Gastroesophageal sphincter (tissue), 4 donors: ENCODE measurements around the gene APLF. TPM values are rescaled to one million over a fixed set of nuclear protein-coding genes. Genes with fewer than 3 reads are reported as not detected.
A peak's percentile ranks its signal among the peaks of the same experiment; 100 is the strongest.
"Not testable (repeated sequence)": the region's sequence is repeated elsewhere in the genome, so short reads cannot be mapped to it uniquely, and the experiment has no call there.

Experiments
- ATAC-seq: fragments of 150-250 bp; one replicate; pipeline ENCODE4 v1.9.1; 2016; ENCODE audit warnings: mild to moderate bottlenecking, moderate library complexity
- H3K27ac ChIP-seq, 4 donors: fragments of 200-600 bp; sonication (generic) in 3 of 4; 1 replicate in 3 of 4; 2 replicates in 1 of 4; pipeline ENCODE4 v1.5.1; 2016 to 2019
- H3K27me3 ChIP-seq: fragments of 200-600 bp; sonication (generic); one replicate; pipeline ENCODE4 v1.5.1; 2019
- H3K36me3 ChIP-seq, 2 donors: fragments of 200-600 bp; sonication (generic); one replicate each; pipeline ENCODE4 v1.5.1; 2019; ENCODE audit warnings: control low read depth in 1 of 2
- H3K4me1 ChIP-seq, 3 donors: fragments of 200-600 bp; sonication (generic); 1 replicate in 2 of 3; 2 replicates in 1 of 3; pipeline ENCODE4 v1.5.1; 2016 to 2019; ENCODE audit warnings: control low read depth in 2 of 3
- H3K4me3 ChIP-seq, 2 donors: fragments of 200-600 bp; sonication (generic); one replicate each; pipeline ENCODE4 v1.5.1; 2019; ENCODE audit warnings: mild to moderate bottlenecking in 1 of 2, moderate library complexity in 1 of 2
- H3K9me3 ChIP-seq, 3 donors: fragments of 200-600 bp; sonication (generic); one replicate each; pipeline ENCODE4 v1.5.1; 2017 to 2019; ENCODE audit warnings: control low read depth in 2 of 3
- EP300 ChIP-seq: sonication (generic); formaldehyde crosslinking; IDR thresholded peaks from one replicate; pipeline ENCODE4 v1.6.1; 2017; ENCODE audit warnings: antibody characterized with exemption, mild to moderate bottlenecking
- POLR2A ChIP-seq, 2 donors: fragments of 450-650 bp; IDR thresholded peaks; one replicate each; pipeline ENCODE4 v1.6.1; 2017; ENCODE audit warnings: antibody characterized with exemption in 2 of 2, mild to moderate bottlenecking in 2 of 2, moderate library complexity in 1 of 2
- POLR2AphosphoS5 ChIP-seq: sonication (generic); formaldehyde crosslinking; IDR thresholded peaks from one replicate; pipeline ENCODE4 v1.6.1; 2017; ENCODE audit warnings: antibody characterized with exemption
- WGBS, 2 donors: methylation state at CpG; one replicate each; pipeline ENCODE4 v1.1.5; 2018; ENCODE audit warnings: low coverage in 1 of 2; 5-methylcytosine and 5-hydroxymethylcytosine counted together
- total RNA-seq, 4 donors: library from RNA; depleted of rRNA; stranded (reverse); fragments of >200 nt; gene quantifications; one replicate each; pipeline ENCODE4 v1.1.0, GENCODE V29; 2016
- TF ChIP-seq, protein P1 (sequence below), 4 experiments: fragments of 200-600 bp in 2 of 4; fragments of 450-650 bp in 2 of 4; sonication (generic) in 1 of 4; IDR thresholded peaks; one replicate each; pipeline ENCODE4 v1.5.1; 2017 to 2019; ENCODE audit warnings: antibody characterized with exemption in 4 of 4, mild to moderate bottlenecking in 2 of 4, moderate library complexity in 2 of 4

APLF gene
- total RNA-seq, 4 donors from 2014 or later: 5.5 to 12.0 (median 10.4) TPM

- Histone ChIP-seq H3K27me3 (no peaks in the 10 kb centered on the region), H3K36me3 (peaks cover 0 to 14% of the 10 kb centered on the region in 2 donors), H3K9me3 (no peaks in the 10 kb centered on the region), H3K27ac (no peak overlapping the region), H3K4me1 (no peaks in the 10 kb centered on the region), H3K4me3 (no peak overlapping the region)
- 31 to 57% methylated on average over 1 of the region's 1 CpG for WGBS, 2 donors
- no peak for ATAC-seq
- TF ChIP-seq EP300 (no peak), POLR2AphosphoS5 (no peak)
Observed at GRCh38 chr2:68590702-68591101, 123.3 kb downstream of the APLF start.

GRCh38 chr2:68591225-68591624 is 123.8 kb downstream of the APLF start:
- H3K4me3 ChIP-seq: no peak overlapping the region
- H3K4me1 ChIP-seq: no peaks in the 10 kb centered on the region
- no peak for ATAC-seq
- WGBS, 2 donors: 89 to 100% methylated on average over 3 to 4 of the region's 4 CpGs
- TF ChIP-seq, protein P1, sequence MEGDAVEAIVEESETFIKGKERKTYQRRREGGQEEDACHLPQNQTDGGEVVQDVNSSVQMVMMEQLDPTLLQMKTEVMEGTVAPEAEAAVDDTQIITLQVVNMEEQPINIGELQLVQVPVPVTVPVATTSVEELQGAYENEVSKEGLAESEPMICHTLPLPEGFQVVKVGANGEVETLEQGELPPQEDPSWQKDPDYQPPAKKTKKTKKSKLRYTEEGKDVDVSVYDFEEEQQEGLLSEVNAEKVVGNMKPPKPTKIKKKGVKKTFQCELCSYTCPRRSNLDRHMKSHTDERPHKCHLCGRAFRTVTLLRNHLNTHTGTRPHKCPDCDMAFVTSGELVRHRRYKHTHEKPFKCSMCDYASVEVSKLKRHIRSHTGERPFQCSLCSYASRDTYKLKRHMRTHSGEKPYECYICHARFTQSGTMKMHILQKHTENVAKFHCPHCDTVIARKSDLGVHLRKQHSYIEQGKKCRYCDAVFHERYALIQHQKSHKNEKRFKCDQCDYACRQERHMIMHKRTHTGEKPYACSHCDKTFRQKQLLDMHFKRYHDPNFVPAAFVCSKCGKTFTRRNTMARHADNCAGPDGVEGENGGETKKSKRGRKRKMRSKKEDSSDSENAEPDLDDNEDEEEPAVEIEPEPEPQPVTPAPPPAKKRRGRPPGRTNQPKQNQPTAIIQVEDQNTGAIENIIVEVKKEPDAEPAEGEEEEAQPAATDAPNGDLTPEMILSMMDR (IDR thresholded peaks at IDR 0.05): no peak
- TF ChIP-seq POLR2AphosphoS5 (no peak), EP300 (no peak), POLR2A (IDR thresholded peaks at IDR 0.05) (no peak)
- H3K27ac ChIP-seq: no peak overlapping the region
- no peaks in the 10 kb centered on the region for H3K27me3 ChIP-seq
- no peaks in the 10 kb centered on the region for H3K9me3 ChIP-seq
- peaks cover 0 to 14% of the 10 kb centered on the region in 2 donors for H3K36me3 ChIP-seq

- Histone ChIP-seq H3K4me1 (no peaks in the 10 kb centered on the region), H3K36me3 (peaks cover 0 to under 1% of the 10 kb centered on the region in 2 donors), H3K9me3 (peaks cover 0 to 5% (median 0%) of the 10 kb centered on the region in 3 donors), H3K27ac (no peak overlapping the region), H3K27me3 (no peaks in the 10 kb centered on the region), H3K4me3 (no peak overlapping the region)
- ATAC-seq: no peak
- 84 to 88% methylated on average over 1 of the region's 1 CpG for WGBS, 2 donors
- TF ChIP-seq POLR2A (IDR thresholded peaks at IDR 0.05) (no peak), EP300 (no peak), POLR2AphosphoS5 (no peak)
Observed at GRCh38 chr2:68594041-68594440, 126.7 kb downstream of the APLF start.

- H3K36me3 ChIP-seq: no peaks in the 10 kb centered on the region
- TF ChIP-seq, protein P1 (IDR thresholded peaks at IDR 0.05): peak in 3 of 4 experiments; percentile 27 to 56 (median 31)
- TF ChIP-seq EP300 (no peak), POLR2A (IDR thresholded peaks at IDR 0.05) (no peak), POLR2AphosphoS5 (no peak)
- no peak for ATAC-seq
- H3K27me3 ChIP-seq: no peaks in the 10 kb centered on the region
- WGBS, 2 donors: 35 to 36% methylated on average over 5 of the region's 5 CpGs
- H3K27ac ChIP-seq: no peak overlapping the region
- no peaks in the 10 kb centered on the region for H3K4me1 ChIP-seq
- no peak overlapping the region for H3K4me3 ChIP-seq
- peaks cover 0 to 6% (median 0%) of the 10 kb centered on the region in 3 donors for H3K9me3 ChIP-seq
Observed at GRCh38 chr2:68594674-68595492, 127.5 kb downstream of the APLF start.

GRCh38 chr2:68595493-68595785 is 128.1 kb downstream of the APLF start:
- not testable (repeated sequence) for H3K4me1 ChIP-seq, H3K36me3 ChIP-seq, H3K27me3 ChIP-seq, ATAC-seq, H3K27ac ChIP-seq, H3K4me3 ChIP-seq
- H3K9me3 ChIP-seq: peaks cover 0 to 12% (median 0%) of the 10 kb centered on the region in 3 donors
- WGBS, 2 donors: 80% methylated on average over 2 of the region's 2 CpGs; no CpG with 5 or more reads in 1 of the 2 donors

GRCh38 chr2:68600495-68600894 is 133.1 kb downstream of the APLF start:
- 95 to 100% methylated on average over 2 of the region's 3 CpGs for WGBS, 2 donors

DNA sequence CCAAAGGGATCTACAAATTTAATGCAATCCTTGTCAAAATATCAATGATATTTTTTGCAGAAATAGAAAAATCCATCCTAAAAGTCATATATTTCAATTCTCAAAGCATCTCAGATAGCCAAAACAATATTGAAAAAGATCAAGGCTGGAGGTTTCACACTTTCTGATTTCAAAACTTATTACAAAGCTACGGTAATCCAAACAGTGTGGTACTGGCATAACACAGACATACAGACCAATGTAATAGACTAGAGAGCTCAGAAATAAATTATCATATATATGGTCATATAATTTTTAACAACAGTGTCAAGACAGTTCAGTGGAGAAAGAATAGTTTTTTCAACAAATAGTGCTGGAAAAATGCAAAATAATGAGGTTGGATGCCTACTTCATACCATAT is 135.7 kb downstream of the APLF start:
- WGBS, 2 donors: 80 to 100% methylated on average over 1 of the region's 1 CpG
- Histone ChIP-seq H3K27ac (no peak overlapping the region), H3K36me3 (no peaks in the 10 kb centered on the region), H3K9me3 (peaks cover 0 to 42% (median 3%) of the 10 kb centered on the region in 3 donors), H3K27me3 (no peaks in the 10 kb centered on the region), H3K4me3 (no peak overlapping the region), H3K4me1 (no peaks in the 10 kb centered on the region)
- ATAC-seq: no peak
- TF ChIP-seq POLR2AphosphoS5: no peak
- no peak for TF ChIP-seq EP300
- no peak for TF ChIP-seq POLR2A (IDR thresholded peaks at IDR 0.05)
- TF ChIP-seq, protein P1 (IDR thresholded peaks at IDR 0.05): no peak

More at GRCh38 chr2:68600495-68600894, 133.1 kb downstream of the APLF start:
- not testable (repeated sequence) for H3K36me3 ChIP-seq, ATAC-seq, H3K4me3 ChIP-seq, H3K4me1 ChIP-seq, H3K27me3 ChIP-seq, H3K27ac ChIP-seq
- peaks cover 0 to 37% (median 3%) of the 10 kb centered on the region in 3 donors for H3K9me3 ChIP-seq
